K562 (cell line): ENCODE results near the gene TXNRD1. TPM values are rescaled to one million over a fixed set of nuclear protein-coding genes. Genes with fewer than 3 reads are reported as not detected.

Experiments
- ARHGAP35 ChIP-seq: fragments of 450-650 bp; IDR thresholded peaks from 2 replicates; pipeline ENCODE4 v1.6.1; 2018; ENCODE audit not compliant: partially characterized antibody
- BRD9 ChIP-seq: fragments of 450-650 bp; IDR thresholded peaks from 2 replicates; pipeline ENCODE4 v1.6.1; 2018; ENCODE audit warnings: low read depth; ENCODE audit not compliant: partially characterized antibody
- CBX5 ChIP-seq: IDR thresholded peaks from 2 replicates; pipeline ENCODE4 v1.6.1; 2014; ENCODE audit warnings: low read depth, borderline replicate concordance
- CREBBP ChIP-seq: IDR thresholded peaks from one replicate; pipeline ENCODE4 v1.6.1; 2012; ENCODE audit warnings: low read depth, mild to moderate bottlenecking, control low read depth, inconsistent platforms, low read length
- NFIC ChIP-seq: fragments of 450-650 bp; IDR thresholded peaks from 2 replicates; pipeline ENCODE4 v1.6.1; 2017; ENCODE audit warnings: mild to moderate bottlenecking, inconsistent platforms
- NFXL1 ChIP-seq: fragments of 450-650 bp; formaldehyde crosslinking; IDR thresholded peaks from 2 replicates; pipeline ENCODE4 v1.4.0; 2021; ENCODE audit warnings: mild to moderate bottlenecking
- PML ChIP-seq: IDR thresholded peaks from 2 replicates; pipeline ENCODE4 v1.6.1; 2012; ENCODE audit warnings: low read length, inconsistent platforms
- POLR2AphosphoS2 ChIP-seq: IDR thresholded peaks from 2 replicates; pipeline ENCODE4 v1.6.1; 2012; ENCODE audit warnings: low read length, improper control_type of control experiment
- POLR2B ChIP-seq: fragments of 450-650 bp; IDR thresholded peaks from 2 replicates; pipeline ENCODE4 v1.6.1; 2018; ENCODE audit warnings: low read depth; ENCODE audit not compliant: partially characterized antibody
- RHOXF2B ChIP-seq: fragments of 250-450 bp; sonication (Bioruptor Pico); conservative IDR thresholded peaks from 2 replicates; pipeline ENCODE4 v1.5.1; 2021
- STAT5A ChIP-seq: IDR thresholded peaks from 2 replicates; pipeline ENCODE4 v1.6.1; 2012; ENCODE audit warnings: low read length, inconsistent platforms, borderline replicate concordance
- ZBTB8A ChIP-seq: fragments of 450-650 bp; IDR thresholded peaks from 2 replicates; pipeline ENCODE4 v1.6.1; 2018; ENCODE audit warnings: mild to moderate bottlenecking, moderate library complexity; ENCODE audit not compliant: partially characterized antibody
- polyA plus RNA-seq, 8 experiments: library from polyadenylated mRNA; depleted of rRNA in 4 of 8; stranded (reverse) in 5 of 8; unstranded in 3 of 8; fragments of >200 nt; fragmentation: Nextera tagmentation in 2 of 8; fragmentation: Illumina TruSeq in 1 of 8; extraction: Ambion mirVana in 2 of 8; extraction: Trizol in 1 of 8; gene quantifications; 2 replicates each; pipeline versions ENCODE4 v1.2.1 to v1.2.3, GENCODE V29; 2011 to 2014; ENCODE audit warnings: inconsistent platforms in 1 of 8, missing spikeins in 1 of 8
- total RNA-seq, 7 experiments: library from RNA; depleted of rRNA in 6 of 7; stranded (reverse); fragments of >200 nt in 6 of 7; fragmentation: Illumina TruSeq in 2 of 7; extraction: Trizol in 2 of 7; gene quantifications; 2 replicates each; pipeline versions ENCODE4 v1.2.1 to v1.2.3, GENCODE V29; 2011 to 2021; ENCODE audit warnings: low replicate concordance in 1 of 7
- TF ChIP-seq, protein P1 (sequence below): fragments of 450-650 bp; formaldehyde crosslinking; IDR thresholded peaks from 2 replicates; pipeline ENCODE4 v1.4.0; 2020; ENCODE audit warnings: mild to moderate bottlenecking, mixed read lengths
- TF ChIP-seq, protein P2 (sequence below): fragments of 250-450 bp; sonication (Bioruptor Pico); IDR thresholded peaks from 2 replicates; pipeline ENCODE4 v1.5.0; 2020; ENCODE audit warnings: mild to moderate bottlenecking, borderline replicate concordance
- TF ChIP-seq, protein P3 (sequence below): sonication (generic); formaldehyde crosslinking; IDR thresholded peaks from 2 replicates; pipeline ENCODE4 v1.8.0; 2022; ENCODE audit warnings: mild to moderate bottlenecking, missing genetic modification reagents
- TF ChIP-seq, protein P4 (sequence below): fragments of 450-650 bp; formaldehyde crosslinking; IDR thresholded peaks from 2 replicates; pipeline ENCODE4 v1.4.0; 2020; ENCODE audit warnings: mild to moderate bottlenecking, moderate library complexity

Gene TXNRD1
- total and polyA plus RNA-seq, 9 of the 15 experiments (the other 6 are each of a cell fraction or from before 2014, with no cell fraction given), result 107 to 189 (median 146) TPM

DNA sequence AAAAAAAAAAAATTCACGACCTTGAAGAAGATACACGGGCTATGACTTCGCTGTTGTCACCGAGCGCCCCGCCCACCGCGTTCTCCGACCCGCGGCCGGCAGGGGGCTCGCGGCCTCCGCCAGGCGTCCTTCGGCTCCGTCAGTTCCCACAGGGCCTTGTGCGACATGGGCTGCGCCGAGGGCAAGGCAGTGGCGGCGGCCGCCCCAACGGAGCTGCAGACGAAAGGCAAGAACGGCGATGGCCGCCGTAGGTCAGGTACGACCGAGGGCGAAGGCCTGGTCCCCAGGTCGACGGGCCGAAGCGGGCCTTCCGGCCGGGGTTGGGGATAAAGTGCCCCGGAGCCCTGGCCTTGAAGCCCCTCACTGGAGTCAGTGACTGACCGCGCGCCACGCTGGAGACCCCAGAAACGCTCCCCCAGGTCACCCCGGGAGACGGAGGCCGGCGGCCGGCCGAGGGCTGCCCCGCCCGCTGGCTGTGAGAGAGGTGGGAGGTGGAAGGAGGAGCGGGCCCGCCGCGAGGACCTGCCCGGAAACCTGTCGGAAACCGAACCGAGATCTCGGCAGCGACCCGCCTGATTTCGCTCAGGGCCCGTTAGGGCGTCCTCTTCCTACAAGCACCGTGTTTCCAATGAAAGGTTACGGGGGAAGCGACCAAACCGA is at the start of gene TXNRD1 (continued):
- TF ChIP-seq, protein P1, sequence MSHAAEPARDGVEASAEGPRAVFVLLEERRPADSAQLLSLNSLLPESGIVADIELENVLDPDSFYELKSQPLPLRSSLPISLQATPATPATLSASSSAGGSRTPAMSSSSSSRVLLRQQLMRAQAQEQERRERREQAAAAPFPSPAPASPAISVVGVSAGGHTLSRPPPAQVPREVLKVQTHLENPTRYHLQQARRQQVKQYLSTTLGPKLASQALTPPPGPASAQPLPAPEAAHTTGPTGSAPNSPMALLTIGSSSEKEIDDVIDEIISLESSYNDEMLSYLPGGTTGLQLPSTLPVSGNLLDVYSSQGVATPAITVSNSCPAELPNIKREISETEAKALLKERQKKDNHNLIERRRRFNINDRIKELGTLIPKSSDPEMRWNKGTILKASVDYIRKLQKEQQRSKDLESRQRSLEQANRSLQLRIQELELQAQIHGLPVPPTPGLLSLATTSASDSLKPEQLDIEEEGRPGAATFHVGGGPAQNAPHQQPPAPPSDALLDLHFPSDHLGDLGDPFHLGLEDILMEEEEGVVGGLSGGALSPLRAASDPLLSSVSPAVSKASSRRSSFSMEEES, result no peak
- no peak for TF ChIP-seq STAT5A
- TF ChIP-seq POLR2AphosphoS2, result no peak
- TF ChIP-seq, protein P2, sequence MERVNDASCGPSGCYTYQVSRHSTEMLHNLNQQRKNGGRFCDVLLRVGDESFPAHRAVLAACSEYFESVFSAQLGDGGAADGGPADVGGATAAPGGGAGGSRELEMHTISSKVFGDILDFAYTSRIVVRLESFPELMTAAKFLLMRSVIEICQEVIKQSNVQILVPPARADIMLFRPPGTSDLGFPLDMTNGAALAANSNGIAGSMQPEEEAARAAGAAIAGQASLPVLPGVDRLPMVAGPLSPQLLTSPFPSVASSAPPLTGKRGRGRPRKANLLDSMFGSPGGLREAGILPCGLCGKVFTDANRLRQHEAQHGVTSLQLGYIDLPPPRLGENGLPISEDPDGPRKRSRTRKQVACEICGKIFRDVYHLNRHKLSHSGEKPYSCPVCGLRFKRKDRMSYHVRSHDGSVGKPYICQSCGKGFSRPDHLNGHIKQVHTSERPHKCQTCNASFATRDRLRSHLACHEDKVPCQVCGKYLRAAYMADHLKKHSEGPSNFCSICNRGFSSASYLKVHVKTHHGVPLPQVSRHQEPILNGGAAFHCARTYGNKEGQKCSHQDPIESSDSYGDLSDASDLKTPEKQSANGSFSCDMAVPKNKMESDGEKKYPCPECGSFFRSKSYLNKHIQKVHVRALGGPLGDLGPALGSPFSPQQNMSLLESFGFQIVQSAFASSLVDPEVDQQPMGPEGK, result no peak
- no peak for TF ChIP-seq RHOXF2B (CRISPR knock-in tag)
- no peak for TF ChIP-seq BRD9
- TF ChIP-seq, protein P3, sequence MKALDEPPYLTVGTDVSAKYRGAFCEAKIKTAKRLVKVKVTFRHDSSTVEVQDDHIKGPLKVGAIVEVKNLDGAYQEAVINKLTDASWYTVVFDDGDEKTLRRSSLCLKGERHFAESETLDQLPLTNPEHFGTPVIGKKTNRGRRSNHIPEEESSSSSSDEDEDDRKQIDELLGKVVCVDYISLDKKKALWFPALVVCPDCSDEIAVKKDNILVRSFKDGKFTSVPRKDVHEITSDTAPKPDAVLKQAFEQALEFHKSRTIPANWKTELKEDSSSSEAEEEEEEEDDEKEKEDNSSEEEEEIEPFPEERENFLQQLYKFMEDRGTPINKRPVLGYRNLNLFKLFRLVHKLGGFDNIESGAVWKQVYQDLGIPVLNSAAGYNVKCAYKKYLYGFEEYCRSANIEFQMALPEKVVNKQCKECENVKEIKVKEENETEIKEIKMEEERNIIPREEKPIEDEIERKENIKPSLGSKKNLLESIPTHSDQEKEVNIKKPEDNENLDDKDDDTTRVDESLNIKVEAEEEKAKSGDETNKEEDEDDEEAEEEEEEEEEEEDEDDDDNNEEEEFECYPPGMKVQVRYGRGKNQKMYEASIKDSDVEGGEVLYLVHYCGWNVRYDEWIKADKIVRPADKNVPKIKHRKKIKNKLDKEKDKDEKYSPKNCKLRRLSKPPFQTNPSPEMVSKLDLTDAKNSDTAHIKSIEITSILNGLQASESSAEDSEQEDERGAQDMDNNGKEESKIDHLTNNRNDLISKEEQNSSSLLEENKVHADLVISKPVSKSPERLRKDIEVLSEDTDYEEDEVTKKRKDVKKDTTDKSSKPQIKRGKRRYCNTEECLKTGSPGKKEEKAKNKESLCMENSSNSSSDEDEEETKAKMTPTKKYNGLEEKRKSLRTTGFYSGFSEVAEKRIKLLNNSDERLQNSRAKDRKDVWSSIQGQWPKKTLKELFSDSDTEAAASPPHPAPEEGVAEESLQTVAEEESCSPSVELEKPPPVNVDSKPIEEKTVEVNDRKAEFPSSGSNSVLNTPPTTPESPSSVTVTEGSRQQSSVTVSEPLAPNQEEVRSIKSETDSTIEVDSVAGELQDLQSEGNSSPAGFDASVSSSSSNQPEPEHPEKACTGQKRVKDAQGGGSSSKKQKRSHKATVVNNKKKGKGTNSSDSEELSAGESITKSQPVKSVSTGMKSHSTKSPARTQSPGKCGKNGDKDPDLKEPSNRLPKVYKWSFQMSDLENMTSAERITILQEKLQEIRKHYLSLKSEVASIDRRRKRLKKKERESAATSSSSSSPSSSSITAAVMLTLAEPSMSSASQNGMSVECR (CRISPR knock-in tag), result no peak
- TF ChIP-seq NFIC, result no peak
- TF ChIP-seq NFXL1 (CRISPR knock-in tag), result no peak
- TF ChIP-seq CREBBP, result no peak
- TF ChIP-seq ARHGAP35, result no peak
- no peak for TF ChIP-seq PML
- TF ChIP-seq POLR2B, result no peak
- TF ChIP-seq, protein P4, sequence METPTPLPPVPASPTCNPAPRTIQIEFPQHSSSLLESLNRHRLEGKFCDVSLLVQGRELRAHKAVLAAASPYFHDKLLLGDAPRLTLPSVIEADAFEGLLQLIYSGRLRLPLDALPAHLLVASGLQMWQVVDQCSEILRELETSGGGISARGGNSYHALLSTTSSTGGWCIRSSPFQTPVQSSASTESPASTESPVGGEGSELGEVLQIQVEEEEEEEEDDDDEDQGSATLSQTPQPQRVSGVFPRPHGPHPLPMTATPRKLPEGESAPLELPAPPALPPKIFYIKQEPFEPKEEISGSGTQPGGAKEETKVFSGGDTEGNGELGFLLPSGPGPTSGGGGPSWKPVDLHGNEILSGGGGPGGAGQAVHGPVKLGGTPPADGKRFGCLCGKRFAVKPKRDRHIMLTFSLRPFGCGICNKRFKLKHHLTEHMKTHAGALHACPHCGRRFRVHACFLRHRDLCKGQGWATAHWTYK (CRISPR knock-in tag), result 0 out of 2 replicates have a peak, but pooled peaks have one; percentile 53
- TF ChIP-seq ZBTB8A, result no peak
- no peak for TF ChIP-seq CBX5
